GM12878 (cell line): ENCODE results near the gene CMAS. TPM values are rescaled to one million over a fixed set of nuclear protein-coding genes. Genes with fewer than 3 reads are reported as not detected.

ENCODE experiments used
- ATAC-seq: fragments of 200-7000 bp; cut with Tn5 transposase; 3 replicates; pipeline ENCODE4 v1.9.1; 2020; ENCODE audit warnings: mild to moderate bottlenecking, moderate library complexity
- BruUV-seq: library from RNA; stranded (reverse); fragments of 400-500 nt; replicated peaks from 2 replicates; lab custom pipeline; 2021; lab: Mats Ljungman, UMichigan
- CTCF ChIA-PET: fragments of 300-600 bp; sonication (Branson Sonifier 250); formaldehyde crosslinking; extraction: SDS; loops from one replicate; lab custom pipeline; 2021; ENCODE audit warnings: inconsistent platforms; lab: Yijun Ruan, JAX
- POLR2A ChIA-PET: fragments of 350-600 bp; formaldehyde crosslinking; extraction: SDS; loops from one replicate; lab custom pipeline; 2021; ENCODE audit warnings: inconsistent platforms; lab: Charles Lee
- RAD21 ChIA-PET: fragments of 300-600 bp; sonication (Branson Sonifier 250); formaldehyde crosslinking; loops from one replicate; lab custom pipeline; 2023; ENCODE audit warnings: antibody characterized with exemption; ENCODE audit not compliant: unreplicated experiment; lab: Charles Lee
- SMC1A ChIA-PET: fragments of 300-600 bp; sonication (Branson Sonifier 250); formaldehyde crosslinking; loops from one replicate; lab custom pipeline; 2023; ENCODE audit not compliant: unreplicated experiment, uncharacterized antibody; lab: Charles Lee
- DNase-seq: peaks from one replicate; pipeline ENCODE4 v3.0.0-alpha.2; 2011; ENCODE audit warnings: low read depth, low spot score
- FAIRE-seq: peaks from 3 replicates; lab custom pipeline; 2011; peaks lifted over from hg19 to GRCh38; lab: Jason Lieb, UNC
- H2AFZ ChIP-seq: 2 replicates; pipeline ENCODE4 v1.6.0; 2011; ENCODE audit warnings: low read depth, low read length, control low read depth; ENCODE audit not compliant: control insufficient read depth
- H3K27ac ChIP-seq: 2 replicates; pipeline ENCODE4 v1.5.1; 2011; ENCODE audit warnings: control low read depth; ENCODE audit not compliant: control insufficient read depth, insufficient read depth
- H3K27me3 ChIP-seq, 2 experiments: replicated peaks in 1 of 2; 2 replicates each; pipeline versions ENCODE4 v1.6.0 to v1.6.1; 2011; ENCODE audit warnings: low read length in 1 of 2; ENCODE audit not compliant: control insufficient read depth in 2 of 2, insufficient read depth in 2 of 2
- H3K36me3 ChIP-seq, 2 experiments: 2 replicates each; pipeline ENCODE4 v1.5.1; 2011; ENCODE audit warnings: low read length in 1 of 2; ENCODE audit not compliant: control insufficient read depth in 2 of 2, insufficient read depth in 2 of 2
- H3K4me1 ChIP-seq: 2 replicates; pipeline ENCODE4 v1.6.1; 2011; ENCODE audit warnings: mild to moderate bottlenecking, low read length, moderate library complexity, mixed read lengths; ENCODE audit not compliant: control insufficient read depth, insufficient read depth
- H3K4me2 ChIP-seq: 2 replicates; pipeline ENCODE4 v1.6.0; 2011; ENCODE audit warnings: control low read depth; ENCODE audit not compliant: control insufficient read depth, insufficient read depth
- H3K4me3 ChIP-seq: fragments of 200-600 bp; sonication (generic); 2 replicates; pipeline ENCODE4 v1.5.1; 2016
- H3K79me2 ChIP-seq: 2 replicates; pipeline ENCODE4 v1.6.0; 2011; ENCODE audit warnings: low read length; ENCODE audit not compliant: control insufficient read depth, insufficient read depth
- H3K9ac ChIP-seq: 2 replicates; pipeline ENCODE4 v1.8.0; 2011; ENCODE audit warnings: low read length, control low read depth, mixed read lengths; ENCODE audit not compliant: control insufficient read depth, insufficient read depth
- H3K9me3 ChIP-seq: replicated peaks from 3 replicates; pipeline ENCODE4 v1.5.1; 2011; ENCODE audit warnings: mild to moderate bottlenecking, low read length; ENCODE audit not compliant: control insufficient read depth, insufficient read depth
- H4K20me1 ChIP-seq: 2 replicates; pipeline ENCODE4 v1.6.0; 2011; ENCODE audit not compliant: control insufficient read depth, insufficient read depth
- ATF7 ChIP-seq: fragments of 450-650 bp; IDR thresholded peaks from 2 replicates; pipeline ENCODE4 v1.6.1; 2016; ENCODE audit warnings: low read depth, mild to moderate bottlenecking
- BCL11A ChIP-seq: IDR thresholded peaks from 2 replicates; pipeline ENCODE4 v1.6.1; 2011; ENCODE audit warnings: low read depth, low read length
- FOXK2 ChIP-seq: fragments of 450-650 bp; IDR thresholded peaks from 2 replicates; pipeline ENCODE4 v1.6.1; 2017; ENCODE audit warnings: mild to moderate bottlenecking, moderate library complexity
- FOXM1 ChIP-seq: IDR thresholded peaks from 2 replicates; pipeline ENCODE4 v1.6.1; 2012; ENCODE audit warnings: low read depth, mild to moderate bottlenecking, inconsistent platforms, low read length, moderate library complexity
- IRF3 ChIP-seq: fragments of 450-650 bp; IDR thresholded peaks from 2 replicates; pipeline ENCODE4 v1.6.1; 2014; ENCODE audit warnings: mild to moderate bottlenecking
- MEF2B ChIP-seq: fragments of 450-650 bp; IDR thresholded peaks from 2 replicates; pipeline ENCODE4 v1.6.1; 2018; ENCODE audit warnings: mild to moderate bottlenecking, moderate library complexity; ENCODE audit not compliant: partially characterized antibody, poor library complexity, severe bottlenecking
- STAT3 ChIP-seq: IDR thresholded peaks from 2 replicates; pipeline ENCODE4 v1.6.1; 2011; ENCODE audit warnings: low read depth, low read length, improper control_type of control experiment
- SUPT20H ChIP-seq: IDR thresholded peaks from 2 replicates; pipeline ENCODE4 v1.6.1; 2011; ENCODE audit warnings: low read depth, mild to moderate bottlenecking, low read length, moderate library complexity, borderline replicate concordance; ENCODE audit not compliant: control insufficient read depth
- USF2 ChIP-seq: IDR thresholded peaks from 2 replicates; pipeline ENCODE4 v1.6.1; 2011; ENCODE audit warnings: low read depth, low read length, improper control_type of control experiment, borderline replicate concordance
- ZNF622 ChIP-seq: fragments of 450-650 bp; IDR thresholded peaks from 2 replicates; pipeline ENCODE4 v1.6.1; 2017; ENCODE audit warnings: mild to moderate bottlenecking, inconsistent platforms
- WGBS: methylation state at CpG from one replicate; pipeline ENCODE4 v1.1.6; 2016; ENCODE audit warnings: low lambda C conversion rate; ENCODE audit not compliant: insufficient replicate concordance, insufficient coverage; ENCODE audit errors: missing lambda C conversion rate; 5-methylcytosine and 5-hydroxymethylcytosine counted together
- in situ Hi-C: fragments of 300-500 bp; cut with MboI; formaldehyde crosslinking; loops from 9 replicates; pipeline ENCODE4 v1.14.3; 2018; ENCODE audit warnings: mixed read lengths
- intact Hi-C: fragments of 100-400 bp; cut with micrococcal nuclease; formaldehyde crosslinking; loops from one replicate; pipeline ENCODE4 v1.14.2; 2022; ENCODE audit not compliant: unreplicated experiment
- polyA plus RNA-seq, 11 experiments: library from polyadenylated mRNA; depleted of rRNA in 4 of 11; unstranded in 6 of 11; stranded (reverse) in 5 of 11; fragments of >200 nt; fragmentation: Nextera tagmentation in 4 of 11; fragmentation: Illumina TruSeq in 1 of 11; extraction: Ambion mirVana in 4 of 11; extraction: Trizol in 1 of 11; gene quantifications; 1 replicate in 1 of 11; 2 replicates in 10 of 11; pipeline versions ENCODE4 v1.2.1 to v1.2.3, GENCODE V29; 2011 to 2016; ENCODE audit warnings: inconsistent platforms in 2 of 11, missing spikeins in 2 of 11, low read depth in 1 of 11
- total RNA-seq, 4 experiments: library from RNA; depleted of rRNA in 3 of 4; stranded (reverse); fragments of >200 nt in 3 of 4; fragmentation: Illumina TruSeq in 1 of 4; extraction: Trizol in 1 of 4; gene quantifications; 2 replicates each; pipeline versions ENCODE4 v1.2.1 to v1.2.3, GENCODE V29; 2013 to 2021
- TF ChIP-seq, protein P1 (sequence below): IDR thresholded peaks from 2 replicates; pipeline ENCODE4 v1.6.1; 2011; ENCODE audit warnings: mild to moderate bottlenecking, low read depth, low read length, moderate library complexity; ENCODE audit not compliant: insufficient replicate concordance

CMAS gene
- total and polyA plus RNA-seq, 10 of the 15 experiments (the other 5 are each of a cell fraction or from before 2014, with no cell fraction given), result 12.9 to 73.2 (median 30.8) TPM

DNA sequence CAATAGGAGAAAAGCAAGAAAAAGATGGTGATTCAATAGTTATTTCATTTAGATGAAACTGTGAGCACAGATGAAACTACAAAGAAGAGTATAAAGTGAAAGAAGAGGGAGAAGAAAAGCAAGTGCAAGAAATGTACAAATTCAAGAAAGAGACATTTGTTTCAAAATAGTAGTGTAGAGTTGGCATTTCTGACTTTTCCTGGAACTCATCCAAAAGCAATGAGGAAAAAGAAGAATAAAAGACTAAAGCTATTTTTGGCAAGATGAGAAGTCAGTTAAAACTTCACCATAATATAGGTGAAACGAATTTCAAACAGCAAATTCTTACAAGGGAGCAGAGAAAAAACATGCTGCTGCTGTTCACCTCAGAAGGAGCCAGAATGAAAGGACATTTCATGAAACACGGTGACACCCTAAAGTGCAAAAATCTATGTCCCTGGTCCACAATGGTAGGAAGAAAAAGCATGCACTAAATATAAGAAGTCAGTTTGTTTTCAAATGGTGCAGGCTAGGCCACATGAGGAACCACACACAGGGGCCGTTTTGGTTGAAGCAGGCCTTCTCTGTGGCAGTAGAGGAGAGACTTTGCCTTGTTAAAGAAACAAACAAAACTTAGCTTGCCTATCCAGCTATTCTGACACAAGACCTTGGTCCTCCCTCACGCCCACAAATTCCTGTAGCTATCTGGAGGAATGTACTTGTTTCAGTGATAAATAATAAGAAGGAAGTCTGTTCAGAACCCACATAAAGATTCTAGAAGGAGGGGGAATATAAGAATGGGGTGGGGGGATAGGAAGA lies 11.1 kb upstream of the CMAS start:
- no TSS peak for BruUV-seq
- no peak for FAIRE-seq
- H3K36me3 ChIP-seq, result no peaks in the 10 kb centered on the region
- H3K9ac ChIP-seq, result no peak overlapping the region
- ChIA-PET CTCF (no interaction called here), RAD21 (interaction anchor here (0.7 kb wide), 2 partner anchors 27 to 1203 kb away, joined by 3 read pairs; no protein-coding TSS in a partner anchor), SMC1A (interaction anchor here (0.6 to 1.7 kb wide), 3 partner anchors 8 to 337 kb away, joined by 3 to 7 read pairs (median 5); no protein-coding TSS in a partner anchor), POLR2A (no interaction called here)
- no peak overlapping the region for H3K4me3 ChIP-seq
- no peaks in the 10 kb centered on the region; a peak in 1 of 4 replicates for H3K27me3 ChIP-seq
- TF ChIP-seq FOXK2, result no peak
- H3K79me2 ChIP-seq, result no peaks in the 10 kb centered on the region
- no peak for ATAC-seq
- H4K20me1 ChIP-seq, result no peaks in the 10 kb centered on the region
- WGBS, result 0% methylated on average over 4 of the region's 4 CpGs
- no peak overlapping the region for H3K27ac ChIP-seq
- intact Hi-C loops, result no loop called here
- no peaks in the 10 kb centered on the region for H3K4me1 ChIP-seq
- DNase-seq, result no peak
- in situ Hi-C loops, result no loop called here
- no peak overlapping the region for H3K4me2 ChIP-seq
- H3K9me3 ChIP-seq, result no peaks in the 10 kb centered on the region
- H2AFZ ChIP-seq, result no peak overlapping the region

- Histone ChIP-seq H3K4me2 (no peak overlapping the region), H2AFZ (no peak overlapping the region), H3K79me2 (no peaks in the 10 kb centered on the region), H3K9ac (no peak overlapping the region), H3K27ac (no peak overlapping the region), H3K27me3 (no peaks in the 10 kb centered on the region; a peak in 1 of 4 replicates), H3K36me3 (no peaks in the 10 kb centered on the region), H3K4me1 (no peaks in the 10 kb centered on the region), H3K4me3 (no peak overlapping the region), H4K20me1 (no peaks in the 10 kb centered on the region), H3K9me3 (no peaks in the 10 kb centered on the region)
- no peak for ATAC-seq
- no peak for FAIRE-seq
- WGBS, result 10% methylated on average over 3 of the region's 3 CpGs
- ChIA-PET RAD21 (no interaction called here), CTCF (interaction anchor here (1.1 kb wide), 1 partner anchor 9 kb away, joined by 3 read pairs; no protein-coding TSS in a partner anchor), SMC1A (interaction anchor here (0.7 kb wide), 1 partner anchor 19 kb away, joined by 3 read pairs; no protein-coding TSS in a partner anchor), POLR2A (no interaction called here)
- intact Hi-C loops, result no loop called here
- no TSS peak for BruUV-seq
- in situ Hi-C loops, result no loop called here
- TF ChIP-seq BCL11A, result no peak
- TF ChIP-seq FOXM1, result no peak
- no peak for TF ChIP-seq ATF7
- no peak for TF ChIP-seq SUPT20H
- TF ChIP-seq MEF2B, result no peak
- no peak for TF ChIP-seq STAT3
- TF ChIP-seq, protein P1, sequence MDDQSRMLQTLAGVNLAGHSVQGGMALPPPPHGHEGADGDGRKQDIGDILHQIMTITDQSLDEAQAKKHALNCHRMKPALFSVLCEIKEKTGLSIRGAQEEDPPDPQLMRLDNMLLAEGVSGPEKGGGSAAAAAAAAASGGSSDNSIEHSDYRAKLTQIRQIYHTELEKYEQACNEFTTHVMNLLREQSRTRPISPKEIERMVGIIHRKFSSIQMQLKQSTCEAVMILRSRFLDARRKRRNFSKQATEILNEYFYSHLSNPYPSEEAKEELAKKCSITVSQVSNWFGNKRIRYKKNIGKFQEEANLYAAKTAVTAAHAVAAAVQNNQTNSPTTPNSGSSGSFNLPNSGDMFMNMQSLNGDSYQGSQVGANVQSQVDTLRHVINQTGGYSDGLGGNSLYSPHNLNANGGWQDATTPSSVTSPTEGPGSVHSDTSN, result no peak
- no peak for TF ChIP-seq USF2
- no peak for TF ChIP-seq IRF3
- TF ChIP-seq ZNF622, result no peak
- DNase-seq, result no peak
Observed at GRCh38 chr12:22037947-22038346, 8.1 kb upstream of the CMAS start.
